ENCODE results near the gene BNIP3. TPM values are rescaled to one million over a fixed set of nuclear protein-coding genes. Genes with fewer than 3 reads are reported as not detected.

BNIP3 gene
- total and polyA plus RNA-seq, 2 of the 13 experiments (the other 11 are each of a cell fraction or from before 2014, with no cell fraction given), result 73.7 to 223 TPM

- TF ChIP-seq, protein P1, sequence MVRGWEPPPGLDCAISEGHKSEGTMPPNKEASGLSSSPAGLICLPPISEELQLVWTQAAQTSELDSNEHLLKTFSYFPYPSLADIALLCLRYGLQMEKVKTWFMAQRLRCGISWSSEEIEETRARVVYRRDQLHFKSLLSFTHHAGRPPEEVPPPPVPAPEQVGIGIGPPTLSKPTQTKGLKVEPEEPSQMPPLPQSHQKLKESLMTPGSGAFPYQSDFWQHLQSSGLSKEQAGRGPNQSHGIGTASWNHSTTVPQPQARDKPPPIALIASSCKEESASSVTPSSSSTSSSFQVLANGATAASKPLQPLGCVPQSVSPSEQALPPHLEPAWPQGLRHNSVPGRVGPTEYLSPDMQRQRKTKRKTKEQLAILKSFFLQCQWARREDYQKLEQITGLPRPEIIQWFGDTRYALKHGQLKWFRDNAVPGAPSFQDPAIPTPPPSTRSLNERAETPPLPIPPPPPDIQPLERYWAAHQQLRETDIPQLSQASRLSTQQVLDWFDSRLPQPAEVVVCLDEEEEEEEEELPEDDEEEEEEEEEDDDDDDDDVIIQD (CRISPR knock-in tag; IDR thresholded peaks at IDR 0.05; ENCODE audit: low read depth), result peak; percentile 42; the same call in 1 of the 2 replicates
- TF ChIP-seq IKZF1 (IDR thresholded peaks at IDR 0.05) (no peak), ZNF34 (CRISPR knock-in tag; IDR thresholded peaks at IDR 0.05; ENCODE audit: borderline replicate concordance) (0 out of 2 replicates have a peak, but pooled peaks have one; percentile 19), BCL6 (CRISPR knock-in tag; IDR thresholded peaks at IDR 0.05) (peak; percentile 95), PHB2 (IDR thresholded peaks at IDR 0.05; ENCODE audit: partially characterized antibody) (no peak), ZSCAN9 (CRISPR knock-in tag; IDR thresholded peaks at IDR 0.05; ENCODE audit: borderline replicate concordance) (peak; percentile 85), ZBTB43 (CRISPR knock-in tag; conservative IDR thresholded peaks at IDR 0.05) (peak; percentile 98), TSC22D2 (CRISPR knock-in tag; IDR thresholded peaks at IDR 0.05; ENCODE audit: borderline replicate concordance) (0 out of 2 replicates have a peak, but pooled peaks have one; percentile 21), ZNF724P (CRISPR knock-in tag; IDR thresholded peaks at IDR 0.05; ENCODE audit: borderline replicate concordance) (no peak), CEBPG (CRISPR knock-in tag; IDR thresholded peaks at IDR 0.05) (peak; percentile 97), POGZ (CRISPR knock-in tag; IDR thresholded peaks at IDR 0.05) (peak; percentile 72; the same call in 1 of the 2 replicates), KAT7 (CRISPR knock-in tag; IDR thresholded peaks at IDR 0.05; ENCODE audit: borderline replicate concordance) (peak; percentile 88), IRF2 (CRISPR knock-in tag; IDR thresholded peaks at IDR 0.05) (peak; percentile 88), TAF15 (IDR thresholded peaks at IDR 0.05; ENCODE audit: low read depth, low read length, poor library complexity, severe bottlenecking) (no peak), ZNF292 (CRISPR knock-in tag; IDR thresholded peaks at IDR 0.05; ENCODE audit: borderline replicate concordance, low read depth) (peak; percentile 83; the same call in 1 of the 2 replicates), FOXA3 (CRISPR knock-in tag; IDR thresholded peaks at IDR 0.05) (peak; percentile 96), TEAD3 (CRISPR knock-in tag; optimal IDR thresholded peaks at IDR 0.05; ENCODE audit: borderline replicate concordance) (peak; percentile 97), CHD2 (IDR thresholded peaks at IDR 0.05; ENCODE audit: low read depth, low read length) (no peak), DR1 (CRISPR knock-in tag; IDR thresholded peaks at IDR 0.05) (no peak), ZBTB20 (CRISPR knock-in tag; IDR thresholded peaks at IDR 0.05; ENCODE audit: borderline replicate concordance, low read depth) (peak; percentile 62; the same call in 1 of the 2 replicates), NR2F2 (IDR thresholded peaks at IDR 0.05; ENCODE audit: borderline replicate concordance, low read depth) (no peak), FOSL2 (CRISPR knock-in tag; IDR thresholded peaks at IDR 0.05) (peak; percentile 74), CTCF (CRISPR knock-in tag; IDR thresholded peaks at IDR 0.05) (peak; percentile 6; the same call in 1 of the 2 replicates), ERF (CRISPR knock-in tag; IDR thresholded peaks at IDR 0.05) (peak; percentile 86), DPF2 (CRISPR knock-in tag; IDR thresholded peaks at IDR 0.05; ENCODE audit: borderline replicate concordance, low read depth) (peak; percentile 74; the same call in 1 of the 2 replicates), GMEB1 (CRISPR knock-in tag; IDR thresholded peaks at IDR 0.05; ENCODE audit: borderline replicate concordance) (0 out of 2 replicates have a peak, but pooled peaks have one; percentile 28)
These were observed 15.8 kb upstream of the BNIP3 start (continued) for GRCh38 chr10:131997366-131998049.

Measured in HepG2 (cell line).